ENCODE results near the gene FLNC. TPM values are rescaled to one million over a fixed set of nuclear protein-coding genes. Genes with fewer than 3 reads are reported as not detected.

The FLNC gene
- total and polyA plus RNA-seq, 9 of the 15 experiments (the other 6 are each of a cell fraction or from before 2014, with no cell fraction given) = 0.90 to 155 (median 28.8) TPM

GRCh38 chr7:128812514-128813168 is 17.6 kb upstream of the FLNC start (continued):
- TF ChIP-seq HBP1 (CRISPR knock-in tag; IDR thresholded peaks at IDR 0.05) (no peak), MED1 (CRISPR knock-in tag; IDR thresholded peaks at IDR 0.05; ENCODE audit: borderline replicate concordance) (no peak), EHMT2 (IDR thresholded peaks at IDR 0.05) (no peak), EP300 (IDR thresholded peaks at IDR 0.05; ENCODE audit: low read length) (peak; percentile 79), SMARCA5 (IDR thresholded peaks at IDR 0.05) (no peak), PHF8 (IDR thresholded peaks at IDR 0.05; ENCODE audit: borderline replicate concordance, low read length) (no peak; the same call in 1 of the 2 replicates), ZNF41 (CRISPR knock-in tag; conservative IDR thresholded peaks at IDR 0.05) (no peak), ZBTB9 (CRISPR knock-in tag; IDR thresholded peaks at IDR 0.05) (no peak), DIDO1 (tag; IDR thresholded peaks at IDR 0.05; ENCODE audit: low read depth) (no peak), REST (IDR thresholded peaks at IDR 0.05; ENCODE audit: borderline replicate concordance) (peak; percentile 69), REST (CRISPR knock-in tag; IDR thresholded peaks at IDR 0.05; ENCODE audit: low read depth) (no peak), ZMIZ1 (IDR thresholded peaks at IDR 0.05; ENCODE audit: low read depth in 2 of 2, low read length in 2 of 2) (peak in 1 of 2 experiments; percentile 71; a peak in 1 of 4 replicates), NONO (IDR thresholded peaks at IDR 0.05; ENCODE audit: low read depth in 2 of 2, low read length in 1 of 2) (0 out of 4 replicates have a peak, but pooled peaks of 1 of the 2 experiments have one; percentile 41)
